ENCODE data around the gene PRPH2. TPM values are rescaled to one million over a fixed set of nuclear protein-coding genes. Genes with fewer than 3 reads are reported as not detected.
"Not testable (repeated sequence)": the region's sequence is repeated elsewhere in the genome, so short reads cannot be mapped to it uniquely, and the experiment has no call there.

The PRPH2 gene
- total RNA-seq, 1 donor from 2014 or later: 0.68 TPM

DNA sequence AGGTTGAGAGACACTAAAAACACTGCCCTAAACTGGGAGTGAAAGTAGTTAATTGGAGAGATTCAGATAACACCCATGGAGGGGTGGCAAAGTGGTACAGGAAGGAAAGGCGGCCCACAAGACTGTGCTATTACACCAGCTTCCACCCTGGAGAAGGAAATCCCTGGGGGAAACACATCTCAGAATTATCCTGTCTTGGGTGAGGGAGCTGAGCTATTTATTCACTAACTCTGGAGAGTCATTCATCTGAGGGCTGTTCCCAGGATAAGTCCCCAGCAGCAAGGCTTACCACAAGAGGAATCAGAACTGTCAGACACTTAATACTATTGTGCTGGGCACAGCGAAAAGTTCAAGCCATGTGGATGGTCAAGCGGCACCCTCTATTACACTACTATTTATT, 13.6 kb upstream of the PRPH2 start:
- DNase-seq: no peak
- intact Hi-C loops (cut with DNase I): no loop called here
- Histone ChIP-seq H3K27ac (no peak overlapping the region), H3K36me3 (no peaks in the 10 kb centered on the region), H3K4me3 (no peak overlapping the region), H3K9me3 (no peaks in the 10 kb centered on the region), H3K4me1 (no peaks in the 10 kb centered on the region), H3K27me3 (ENCODE audit: low read depth) (no peaks in the 10 kb centered on the region)
- TF ChIP-seq, protein P1, sequence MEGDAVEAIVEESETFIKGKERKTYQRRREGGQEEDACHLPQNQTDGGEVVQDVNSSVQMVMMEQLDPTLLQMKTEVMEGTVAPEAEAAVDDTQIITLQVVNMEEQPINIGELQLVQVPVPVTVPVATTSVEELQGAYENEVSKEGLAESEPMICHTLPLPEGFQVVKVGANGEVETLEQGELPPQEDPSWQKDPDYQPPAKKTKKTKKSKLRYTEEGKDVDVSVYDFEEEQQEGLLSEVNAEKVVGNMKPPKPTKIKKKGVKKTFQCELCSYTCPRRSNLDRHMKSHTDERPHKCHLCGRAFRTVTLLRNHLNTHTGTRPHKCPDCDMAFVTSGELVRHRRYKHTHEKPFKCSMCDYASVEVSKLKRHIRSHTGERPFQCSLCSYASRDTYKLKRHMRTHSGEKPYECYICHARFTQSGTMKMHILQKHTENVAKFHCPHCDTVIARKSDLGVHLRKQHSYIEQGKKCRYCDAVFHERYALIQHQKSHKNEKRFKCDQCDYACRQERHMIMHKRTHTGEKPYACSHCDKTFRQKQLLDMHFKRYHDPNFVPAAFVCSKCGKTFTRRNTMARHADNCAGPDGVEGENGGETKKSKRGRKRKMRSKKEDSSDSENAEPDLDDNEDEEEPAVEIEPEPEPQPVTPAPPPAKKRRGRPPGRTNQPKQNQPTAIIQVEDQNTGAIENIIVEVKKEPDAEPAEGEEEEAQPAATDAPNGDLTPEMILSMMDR (IDR thresholded peaks at IDR 0.05): no peak
- no peak for ATAC-seq

DNA sequence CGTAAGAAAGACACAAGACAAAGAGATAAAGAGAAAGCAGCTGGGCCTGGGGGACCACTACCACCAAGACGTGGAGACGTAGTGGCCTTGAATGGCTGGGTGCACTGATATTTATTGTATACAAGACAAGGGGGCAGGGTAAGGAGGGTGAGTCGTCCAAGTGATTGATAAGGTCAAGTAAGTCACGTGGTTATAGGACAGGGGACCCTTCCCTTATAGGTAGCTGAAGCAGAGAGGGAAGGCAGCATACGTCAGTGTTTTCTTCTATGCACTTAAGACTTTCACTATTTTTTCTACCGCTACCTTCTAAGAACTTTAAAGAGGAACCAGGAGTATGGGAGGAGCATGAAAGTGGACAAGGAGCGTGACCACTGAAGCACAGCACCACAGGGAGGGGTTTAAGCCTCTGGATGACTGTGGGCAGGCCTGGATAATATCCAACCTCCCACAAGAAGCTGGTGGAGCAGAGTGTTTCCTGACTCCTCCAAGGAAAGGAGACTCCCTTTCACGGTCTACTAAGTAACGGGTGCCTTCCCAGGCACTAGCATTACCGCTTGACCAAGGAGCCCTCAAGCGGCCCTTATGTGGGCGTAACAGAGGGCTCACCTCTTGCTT, 11.6 kb upstream of the PRPH2 start:
- H3K36me3 ChIP-seq; H3K27me3 ChIP-seq (ENCODE audit: low read depth); intact Hi-C loops (cut with DNase I); H3K4me3 ChIP-seq; H3K9me3 ChIP-seq; H3K4me1 ChIP-seq; H3K27ac ChIP-seq: not testable (repeated sequence)
- DNase-seq: peak; percentile 56
- peak; percentile 41 to 71 for ATAC-seq

DNA sequence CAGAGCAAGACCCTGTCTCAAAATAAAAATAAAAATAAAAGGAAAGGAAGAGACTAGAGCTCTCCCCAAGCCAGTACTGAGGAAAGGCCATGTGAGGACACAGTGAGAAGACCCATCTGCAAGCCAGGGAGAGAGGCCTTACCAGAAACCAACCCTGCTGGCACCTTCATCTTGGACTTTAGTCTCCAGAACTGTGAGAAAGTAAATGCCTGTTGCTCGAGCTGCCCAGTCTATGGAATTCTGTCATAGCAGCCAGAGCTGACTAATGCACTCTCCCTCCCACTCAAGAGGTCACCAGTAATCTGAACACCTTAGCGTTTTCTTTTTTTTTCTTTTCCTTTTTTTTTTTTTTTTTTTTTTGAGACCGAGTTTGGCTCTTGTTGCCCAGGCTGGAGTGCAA, 7.3 kb upstream of the PRPH2 start:
- H3K4me3 ChIP-seq: no peak overlapping the region
- ATAC-seq: no peak
- no peak for DNase-seq
- H3K36me3 ChIP-seq: no peaks in the 10 kb centered on the region
- TF ChIP-seq, protein P1 (IDR thresholded peaks at IDR 0.05): no peak
- H3K27ac ChIP-seq: no peak overlapping the region
- peaks cover 15% of the 10 kb centered on the region for H3K4me1 ChIP-seq
- no peaks in the 10 kb centered on the region for H3K9me3 ChIP-seq
- no peaks in the 10 kb centered on the region for H3K27me3 ChIP-seq (ENCODE audit: low read depth)
- intact Hi-C loops (cut with DNase I): no loop called here

DNA sequence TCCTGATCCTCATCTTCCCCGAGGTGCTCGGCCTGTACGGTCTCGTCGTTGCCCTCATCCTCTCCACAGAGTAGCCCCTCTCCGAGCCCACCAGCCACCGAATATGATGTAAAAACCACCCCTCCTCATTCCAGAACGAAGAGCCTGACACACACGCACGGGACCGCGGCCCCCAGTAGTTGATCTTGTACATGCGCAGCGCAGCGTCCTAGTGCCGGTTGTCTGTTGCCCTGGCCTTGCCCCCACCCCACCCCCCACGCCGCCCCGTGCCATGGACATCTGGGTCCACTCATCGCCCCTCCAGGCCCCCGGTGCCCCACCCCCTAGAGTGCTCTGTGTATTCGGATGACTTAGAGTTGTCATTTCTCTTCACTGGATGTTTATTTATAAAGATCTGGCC, 5.2 kb upstream of the PRPH2 start:
- peak overlapping the region; percentile 65 for H3K4me3 ChIP-seq
- H3K36me3 ChIP-seq: no peaks in the 10 kb centered on the region
- H3K27me3 ChIP-seq (ENCODE audit: low read depth): no peaks in the 10 kb centered on the region
- no peaks in the 10 kb centered on the region for H3K9me3 ChIP-seq
- ATAC-seq (peak; percentile 6 to 7), DNase-seq (no peak)
- intact Hi-C loops (cut with DNase I): no loop called here
- TF ChIP-seq, protein P1 (IDR thresholded peaks at IDR 0.05): no peak
- H3K4me1 ChIP-seq: peaks cover 15% of the 10 kb centered on the region
- peak overlapping the region; percentile 77 for H3K27ac ChIP-seq

DNA sequence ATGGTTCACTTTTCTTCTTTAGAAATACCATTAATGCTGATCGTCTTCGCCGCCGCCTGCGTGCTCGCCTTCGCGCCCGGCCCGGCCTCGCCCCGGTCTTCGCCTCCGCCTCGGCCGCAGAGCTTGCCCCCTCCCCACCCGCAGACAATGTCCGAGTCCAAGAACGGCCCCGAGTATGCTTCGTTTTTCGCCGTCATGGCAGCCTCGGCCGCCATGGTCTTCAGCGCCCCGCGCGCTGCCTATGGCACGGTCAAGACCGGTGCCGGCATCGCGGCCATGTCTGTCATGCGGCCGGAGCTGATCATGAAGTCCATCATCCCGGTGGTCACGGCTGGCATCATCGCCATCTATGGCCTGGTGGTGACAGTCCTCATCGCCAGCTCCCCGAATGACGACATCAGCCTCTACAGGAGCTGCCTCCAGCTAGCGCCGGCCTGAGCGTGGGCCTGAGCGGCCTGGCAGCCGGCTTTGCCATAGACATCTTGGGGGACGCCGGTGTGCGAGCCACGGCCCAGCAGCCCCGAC, 4.8 kb upstream of the PRPH2 start:
- Histone ChIP-seq H3K4me3 (peak overlapping the region; percentile 65), H3K27me3 (ENCODE audit: low read depth) (no peaks in the 10 kb centered on the region), H3K4me1 (peaks cover 15% of the 10 kb centered on the region), H3K27ac (peak overlapping the region; percentile 77), H3K36me3 (no peaks in the 10 kb centered on the region), H3K9me3 (no peaks in the 10 kb centered on the region)
- intact Hi-C loops (cut with DNase I): no loop called here
- ATAC-seq: peak; percentile 61 to 72
- DNase-seq: peak; percentile 57
- TF ChIP-seq, protein P1 (IDR thresholded peaks at IDR 0.05): no peak

DNA sequence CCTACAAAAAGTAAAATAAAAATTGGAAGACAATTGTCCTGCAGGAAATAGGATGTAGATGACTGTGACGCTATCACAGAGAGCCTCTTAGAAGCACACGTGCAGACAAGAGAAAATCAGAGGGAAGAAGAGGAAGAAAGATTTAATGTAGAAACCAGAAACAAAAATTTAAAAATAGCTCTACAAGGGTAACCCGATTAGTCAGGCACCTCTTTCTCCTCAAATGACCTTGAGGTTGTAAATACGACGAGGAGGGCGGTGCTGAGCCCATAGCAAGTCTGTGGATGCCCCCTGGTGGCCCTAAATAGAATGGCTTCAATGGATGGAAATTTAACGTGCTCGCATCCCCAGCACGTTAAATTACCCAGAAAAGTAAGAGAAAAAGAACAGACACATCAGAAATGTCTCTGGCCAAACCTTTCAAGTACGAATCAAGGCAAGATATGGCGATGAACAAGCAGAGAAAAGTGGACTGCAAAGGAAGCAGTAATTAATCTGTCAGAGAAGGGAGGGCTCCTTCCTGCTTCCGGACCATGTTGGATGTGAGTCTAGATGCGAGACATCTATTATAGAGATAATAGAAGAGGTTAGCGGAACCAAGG, 4.2 kb upstream of the PRPH2 start:
- DNase-seq (peak; percentile 80), ATAC-seq (peak; percentile 96 to 97)
- H3K27me3 ChIP-seq (ENCODE audit: low read depth): no peaks in the 10 kb centered on the region
- peak overlapping the region; percentile 65 for H3K4me3 ChIP-seq
- H3K4me1 ChIP-seq: peaks cover 15% of the 10 kb centered on the region
- H3K27ac ChIP-seq: peak overlapping the region; percentile 77
- intact Hi-C loops (cut with DNase I): no loop called here
- no peaks in the 10 kb centered on the region for H3K36me3 ChIP-seq
- H3K9me3 ChIP-seq: no peaks in the 10 kb centered on the region
- TF ChIP-seq, protein P1 (IDR thresholded peaks at IDR 0.05): peak; percentile 88
